TTC549 (cell line): ENCODE results near the gene DGCR6L.
"Not testable (repeated sequence)": the region's sequence is repeated elsewhere in the genome, so short reads cannot be mapped to it uniquely, and the experiment has no call there.

Experiments
- FAIRE-seq: peaks from 2 replicates; lab custom pipeline; 2012; peaks lifted over from hg19 to GRCh38; lab: Jason Lieb, UNC

The DGCR6L gene

DNA sequence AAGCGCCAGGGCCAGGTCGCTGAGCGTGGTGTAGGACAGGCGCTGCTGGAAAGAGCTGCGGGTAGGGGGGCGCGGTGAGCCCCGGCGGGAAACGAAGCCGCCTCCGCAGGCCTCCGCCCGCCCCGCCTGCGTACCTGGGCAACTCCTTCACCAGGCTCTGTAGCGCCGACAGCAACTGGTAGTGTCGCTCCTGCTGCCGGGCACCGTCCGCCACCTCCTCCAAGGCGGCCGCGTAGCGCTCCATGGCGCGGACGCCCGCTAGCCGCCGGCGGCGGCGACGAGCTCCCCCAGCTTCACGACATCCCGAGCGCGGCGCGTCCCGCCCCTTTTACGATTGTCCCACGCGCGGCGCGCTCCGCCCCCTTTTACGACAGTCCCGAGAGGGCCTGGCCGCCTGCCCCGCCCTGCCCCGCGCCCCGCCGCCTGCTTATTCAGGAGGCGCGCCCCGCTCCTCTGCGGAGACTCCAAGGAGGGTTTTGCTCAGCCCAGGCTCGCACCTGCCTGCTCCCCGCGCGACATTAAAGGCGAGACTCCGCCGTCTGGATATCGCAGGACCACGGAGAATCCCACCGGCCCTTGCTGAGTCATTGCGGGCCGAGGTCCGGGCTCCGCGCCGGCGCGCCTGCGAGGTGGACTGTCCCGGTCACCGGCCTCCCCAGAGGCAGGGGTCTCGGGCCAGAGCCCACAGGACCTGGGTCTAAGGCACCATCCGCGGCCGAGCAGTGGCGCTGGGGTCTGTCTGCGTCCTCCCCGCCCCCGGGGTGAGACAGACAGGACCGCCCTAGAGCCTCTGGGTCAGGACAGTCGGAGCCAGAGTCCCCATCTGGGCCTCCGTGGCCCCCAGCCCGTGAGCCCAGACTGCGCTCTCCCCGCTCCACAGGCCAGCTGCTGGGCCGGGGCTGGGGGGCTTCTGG is at the start of gene DGCR6L:
Gene DGCR6L, minus strand, starts transcription at position 316 of the 914 bp plus-strand sequence. Its CDS starts 72 bp downstream, at position 244.
- FAIRE-seq, result no peak

DNA sequence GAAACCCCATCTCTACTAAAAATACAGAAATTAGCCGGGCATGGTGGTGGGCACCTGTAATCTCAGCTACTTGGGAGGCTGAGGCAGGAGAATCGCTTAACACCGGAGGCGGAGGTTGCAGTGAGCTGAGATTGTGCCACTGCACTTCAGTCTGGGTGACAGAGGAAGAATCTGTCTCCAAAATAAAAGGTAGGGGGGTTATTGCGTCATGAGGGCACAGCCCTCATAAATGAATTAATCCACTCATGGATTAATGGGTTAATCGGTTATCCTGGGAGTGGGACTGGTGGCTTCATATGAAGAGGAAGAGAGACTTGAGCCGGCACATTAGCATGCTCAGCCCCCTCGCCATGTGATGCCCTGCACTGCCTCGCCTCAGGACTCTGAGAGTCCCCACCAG is 49.0 kb upstream of the DGCR6L start:
- FAIRE-seq, result not testable (repeated sequence)

DNA sequence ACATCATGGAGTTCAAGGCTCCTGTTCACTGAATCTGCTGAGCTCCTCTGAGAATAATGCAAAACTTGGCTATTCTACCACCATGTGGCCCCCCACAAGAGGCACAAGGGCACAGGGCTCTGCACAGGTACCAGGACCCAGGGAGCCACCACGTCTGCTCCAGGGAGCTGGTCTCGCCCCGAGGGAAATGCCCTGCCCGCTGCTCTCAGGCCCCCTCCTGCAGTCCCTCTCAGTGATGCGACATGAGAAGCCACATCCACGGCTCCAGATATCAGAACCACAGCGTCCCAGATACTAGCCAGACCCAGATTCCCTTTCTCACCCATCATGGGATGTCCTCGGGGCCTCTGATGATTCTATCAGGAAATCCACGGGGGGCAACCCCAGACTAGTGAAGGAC is 47.0 kb upstream of the DGCR6L start:
- not testable (repeated sequence) for FAIRE-seq

DNA sequence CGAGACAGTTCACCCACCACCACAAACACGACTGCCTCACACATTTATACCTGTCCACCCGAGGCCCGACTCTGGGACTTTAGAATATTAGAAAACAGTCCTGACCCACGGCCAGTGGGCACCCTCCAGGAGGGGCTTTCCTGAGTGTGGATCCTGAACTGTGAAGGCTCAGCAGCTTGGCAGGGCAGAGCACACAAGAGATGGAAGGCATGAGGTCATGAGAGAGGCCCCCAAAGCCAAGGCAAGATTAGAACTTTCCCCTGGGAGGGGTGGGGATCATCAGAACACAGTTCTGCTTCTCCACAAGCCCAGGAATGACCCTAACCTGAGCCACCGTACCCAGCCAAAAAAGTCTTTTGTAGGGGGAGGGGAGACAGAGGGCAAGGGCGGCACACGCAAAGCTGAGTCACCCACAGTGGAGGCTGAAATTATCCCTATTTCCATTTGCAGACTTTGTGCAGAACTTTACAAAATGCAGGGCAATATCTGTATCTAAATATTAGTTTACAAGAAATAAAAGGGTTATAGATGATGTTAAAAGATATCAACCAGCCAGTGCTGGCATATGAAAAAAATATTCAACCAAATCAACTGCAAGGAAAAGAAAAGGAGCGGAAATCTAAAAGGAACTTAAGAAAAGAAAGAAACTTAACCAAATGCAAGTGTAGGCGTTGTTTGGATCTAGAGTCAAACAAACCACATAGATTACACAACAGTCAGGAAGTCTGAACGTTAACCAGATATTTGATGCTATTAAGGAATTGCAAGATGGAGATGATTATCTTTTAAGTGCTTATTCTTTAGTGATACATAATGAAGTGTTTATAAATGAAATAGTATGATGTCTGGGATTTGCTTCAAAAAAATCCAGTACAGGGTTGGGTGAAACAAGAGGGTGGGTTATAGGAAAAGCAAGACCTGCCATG is 44.7 kb upstream of the DGCR6L start:
- FAIRE-seq, result not testable (repeated sequence)

DNA sequence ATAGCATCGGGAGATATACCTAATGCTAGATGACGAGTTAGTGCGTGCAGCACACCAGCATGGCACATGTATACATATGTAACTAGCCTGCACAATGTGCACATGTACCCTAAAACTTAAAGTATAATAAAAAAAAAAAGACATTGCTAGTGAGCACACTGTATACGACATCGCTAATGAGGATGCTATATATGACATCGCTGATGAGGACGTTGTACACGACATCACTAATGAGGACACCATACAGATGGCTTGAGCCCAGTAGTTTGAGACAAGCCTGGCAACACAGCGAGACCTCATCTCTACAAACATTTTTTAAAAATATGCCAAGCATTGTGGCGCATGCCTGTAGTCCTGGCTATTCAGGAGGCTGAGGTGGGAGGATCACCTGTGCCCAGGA is 42.5 kb upstream of the DGCR6L start:
- FAIRE-seq, result not testable (repeated sequence)

DNA sequence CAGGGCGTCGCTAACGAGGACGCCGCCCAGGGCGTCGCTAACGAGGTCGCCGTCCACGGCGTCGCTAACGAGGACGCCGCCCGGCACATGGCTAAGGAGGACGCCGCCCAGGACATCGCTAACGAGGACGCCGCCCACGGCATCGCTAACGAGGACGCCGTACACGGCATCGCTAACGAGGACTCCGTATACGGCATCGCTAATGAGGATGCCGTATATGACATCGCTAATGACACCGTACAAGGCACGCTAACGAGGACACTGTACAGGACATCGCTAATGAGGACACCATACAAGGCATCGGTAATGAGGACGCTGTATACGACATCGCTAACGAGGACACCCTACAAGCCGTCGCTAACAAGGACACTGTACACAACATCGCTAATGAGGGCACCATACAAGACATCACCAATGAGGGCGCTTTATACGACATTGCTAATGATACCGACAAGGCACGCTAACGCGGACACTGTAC is 41.9 kb upstream of the DGCR6L start:
- not testable (repeated sequence) for FAIRE-seq

DNA sequence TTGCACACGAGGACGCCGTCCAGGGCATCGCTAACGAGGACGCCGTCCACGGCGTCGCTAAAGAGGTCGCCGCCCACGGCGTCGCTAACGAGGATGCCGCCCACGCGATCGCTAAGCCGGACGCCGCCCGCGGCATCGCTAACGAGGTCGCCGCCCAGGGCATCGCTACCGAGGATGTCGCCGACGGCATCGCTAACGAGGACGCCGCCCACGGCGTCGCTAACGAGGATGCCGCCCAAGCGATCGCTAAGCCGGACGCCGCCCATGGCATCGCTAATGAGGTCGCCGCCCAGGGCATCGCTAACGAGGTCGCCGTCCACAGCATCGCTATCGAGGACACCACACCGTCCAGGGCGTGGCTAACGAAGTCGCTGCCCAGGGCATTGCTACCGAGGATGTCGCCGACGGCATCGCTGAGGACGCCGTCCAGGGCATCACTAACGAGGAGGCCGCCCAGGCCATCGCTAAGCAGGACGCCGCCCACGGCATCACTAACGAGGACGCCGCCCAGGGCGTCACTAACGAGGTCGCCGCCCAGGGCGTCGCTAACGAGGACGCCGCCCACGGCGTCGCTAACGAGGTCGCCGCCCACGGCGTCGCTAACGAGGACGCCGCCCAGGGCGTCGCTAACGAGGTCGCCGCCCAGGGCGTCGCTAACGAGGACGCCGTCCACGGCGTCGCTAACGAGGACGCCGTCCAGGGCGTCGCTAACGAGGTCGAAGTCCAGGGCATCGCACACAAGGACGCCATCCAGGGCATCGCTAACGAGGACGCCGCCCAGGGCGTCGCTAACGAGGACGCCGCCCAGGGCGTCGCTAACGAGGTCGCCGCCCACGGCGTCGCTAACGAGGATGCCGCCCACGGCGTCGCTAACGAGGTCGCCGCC is 41.2 kb upstream of the DGCR6L start:
- not testable (repeated sequence) for FAIRE-seq

DNA sequence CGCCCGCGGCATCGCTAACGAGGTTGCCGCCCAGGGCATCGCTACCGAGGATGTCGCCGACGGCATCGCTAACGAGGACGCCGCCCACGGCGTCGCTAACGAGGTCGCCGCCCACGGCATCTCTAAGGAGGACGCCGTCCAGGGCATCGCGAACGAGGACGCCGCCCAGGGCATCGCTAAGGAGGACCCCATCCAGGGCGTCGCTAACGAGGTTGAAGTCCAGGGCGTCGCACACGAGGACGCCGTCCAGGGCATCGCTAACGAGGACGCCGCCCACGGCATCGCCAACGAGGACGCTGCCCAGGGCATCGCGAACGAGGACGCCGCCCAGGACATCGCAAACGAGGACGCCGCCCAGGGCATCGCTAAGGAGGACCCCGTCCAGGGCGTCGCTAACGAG is 40.4 kb upstream of the DGCR6L start:
- FAIRE-seq, result not testable (repeated sequence)

DNA sequence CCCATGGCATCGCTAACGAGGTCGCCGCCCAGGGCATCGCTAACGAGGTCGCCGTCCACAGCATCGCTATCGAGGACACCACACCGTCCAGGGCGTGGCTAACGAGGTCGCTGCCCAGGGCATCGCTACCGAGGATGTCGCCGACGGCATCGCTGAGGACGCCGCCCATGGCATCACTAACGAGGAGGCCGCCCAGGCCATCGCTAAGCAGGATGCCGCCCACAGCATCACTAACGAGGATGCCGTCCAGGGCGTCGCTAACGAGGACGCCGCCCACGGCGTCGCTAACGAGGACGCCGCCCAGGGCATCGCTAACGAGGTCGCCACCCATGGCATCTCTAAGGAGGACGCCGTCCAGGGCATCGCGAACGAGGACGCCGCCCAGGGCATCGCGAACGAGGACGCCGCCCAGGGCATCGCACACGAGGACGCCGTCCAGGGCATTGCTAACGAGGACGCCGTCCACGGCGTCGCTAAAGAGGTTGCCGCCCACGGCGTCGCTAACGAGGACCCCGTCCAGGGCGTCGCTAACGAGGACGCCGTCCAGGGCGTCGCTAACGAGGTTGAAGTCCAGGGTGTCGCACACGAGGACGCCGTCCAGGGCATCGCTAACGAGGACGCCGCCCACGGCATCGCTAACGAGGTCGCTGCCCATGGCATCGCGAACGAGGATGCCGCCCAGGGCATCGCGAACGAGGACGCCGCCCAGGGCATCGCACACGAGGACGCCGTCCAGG is 38.8 kb upstream of the DGCR6L start:
- not testable (repeated sequence) for FAIRE-seq

DNA sequence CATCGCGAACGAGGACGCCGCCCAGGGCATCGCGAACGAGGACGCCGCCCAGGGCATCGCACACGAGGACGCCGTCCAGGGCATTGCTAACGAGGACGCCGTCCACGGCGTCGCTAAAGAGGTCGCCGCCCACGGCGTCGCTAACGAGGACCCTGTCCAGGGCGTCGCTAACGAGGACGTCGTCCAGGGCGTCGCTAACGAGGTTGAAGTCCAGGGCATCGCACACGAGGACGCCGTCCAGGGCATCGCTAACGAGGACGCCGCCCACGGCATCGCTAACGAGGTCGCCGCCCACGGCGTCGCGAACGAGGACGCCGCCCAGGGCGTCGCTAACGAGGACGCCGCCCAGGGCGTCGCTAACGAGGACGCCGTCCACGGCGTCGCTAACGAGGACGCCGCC is 38.1 kb upstream of the DGCR6L start:
- not testable (repeated sequence) for FAIRE-seq

DNA sequence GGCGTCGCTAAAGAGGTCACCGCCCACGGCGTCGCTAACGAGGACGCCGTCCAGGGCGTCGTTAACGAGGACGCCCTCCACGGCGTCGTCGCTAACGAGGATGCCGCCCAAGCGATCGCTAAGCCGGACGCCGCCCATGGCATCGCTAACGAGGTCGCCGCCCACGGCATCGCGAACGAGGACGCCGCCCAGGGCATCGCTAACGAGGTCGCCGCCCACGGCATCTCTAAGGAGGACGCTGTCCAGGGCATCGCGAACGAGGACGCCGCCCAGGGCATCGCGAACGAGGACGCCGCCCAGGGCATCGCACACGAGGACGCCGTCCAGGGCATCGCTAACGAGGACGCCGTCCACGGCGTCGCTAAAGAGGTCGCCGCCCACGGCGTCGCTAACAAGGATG is 37.0 kb upstream of the DGCR6L start:
- FAIRE-seq, result not testable (repeated sequence)

DNA sequence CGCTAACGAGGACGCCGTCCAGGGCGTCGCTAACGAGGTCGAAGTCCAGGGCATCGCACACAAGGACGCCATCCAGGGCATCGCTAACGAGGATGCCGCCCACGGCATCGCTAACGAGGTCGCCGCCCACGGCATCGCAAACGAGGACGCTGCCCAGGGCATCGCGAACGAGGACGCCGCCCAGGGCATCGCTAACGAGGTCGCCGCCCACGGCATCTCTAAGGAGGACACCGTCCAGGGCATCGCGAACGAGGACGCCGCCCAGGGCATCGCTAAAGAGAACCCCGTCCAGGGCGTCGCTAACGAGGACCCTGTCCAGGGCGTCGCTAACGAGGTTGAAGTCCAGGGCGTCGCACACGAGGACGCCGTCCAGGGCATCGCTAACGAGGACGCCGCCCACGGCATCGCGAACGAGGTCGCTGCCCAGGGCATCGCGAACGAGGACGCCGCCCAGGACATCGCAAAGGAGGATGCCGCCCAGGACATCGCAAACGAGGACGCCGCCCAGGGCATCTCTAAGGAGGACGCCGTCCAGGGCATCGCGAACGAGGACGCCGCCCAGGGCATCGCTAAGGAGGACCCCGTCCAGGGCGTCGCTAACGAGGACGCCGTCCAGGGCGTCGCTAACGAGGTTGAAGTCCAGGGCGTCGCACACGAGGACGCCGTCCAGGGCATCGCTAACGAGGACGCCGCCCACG is 36.2 kb upstream of the DGCR6L start:
- not testable (repeated sequence) for FAIRE-seq

DNA sequence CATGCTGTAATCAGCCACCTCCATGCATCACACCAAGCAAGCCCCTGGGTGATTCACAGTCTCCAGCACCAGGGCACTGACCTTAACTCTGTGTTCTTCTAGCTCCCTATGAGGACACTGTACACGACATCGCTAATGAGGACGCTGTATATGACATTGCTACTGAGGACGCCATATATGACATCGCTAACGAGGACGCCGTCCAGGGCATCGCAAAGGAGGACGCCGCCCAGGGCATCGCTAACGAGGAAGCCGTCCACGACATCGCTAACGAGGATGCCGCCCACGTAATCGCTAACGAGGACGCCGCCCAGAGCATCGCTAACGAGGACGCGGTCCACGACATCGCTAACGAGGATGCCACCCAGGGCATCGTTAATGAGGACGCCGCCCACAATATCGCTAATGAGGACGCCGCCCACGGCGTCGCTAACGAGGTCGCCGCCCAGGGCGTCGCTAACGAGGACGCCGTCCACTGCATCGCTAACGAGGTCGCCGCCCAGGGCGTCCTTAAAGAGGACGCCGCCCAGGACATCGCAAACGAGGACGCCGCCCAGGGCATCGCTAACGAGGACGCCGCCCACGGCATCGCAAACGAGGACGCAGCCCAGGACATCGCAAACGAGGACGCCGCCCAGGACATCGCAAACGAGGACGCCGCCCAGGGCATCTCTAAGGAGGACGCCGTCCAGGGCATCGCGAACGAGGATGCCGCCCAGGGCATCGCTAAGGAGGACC is 34.5 kb upstream of the DGCR6L start:
- FAIRE-seq, result no peak

DNA sequence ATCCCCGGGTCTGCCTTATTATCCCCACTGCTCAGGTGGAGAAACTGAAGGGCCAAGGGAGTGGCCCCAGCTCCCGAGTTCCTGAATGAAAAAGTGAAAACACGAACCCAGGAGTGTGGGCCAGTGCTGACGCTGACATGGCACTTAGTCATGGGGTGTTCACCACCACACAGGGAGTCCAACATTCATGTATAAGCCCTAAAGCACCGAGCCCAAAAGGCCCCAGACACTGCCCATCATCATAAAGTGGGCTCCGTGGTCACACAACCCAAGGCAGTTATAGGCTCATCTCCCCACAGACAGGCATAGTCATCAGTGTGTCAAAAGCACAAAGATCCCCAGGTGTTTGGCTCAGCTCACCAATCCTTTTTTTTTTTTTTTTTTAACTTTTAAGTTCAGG is 32.7 kb upstream of the DGCR6L start:
- FAIRE-seq, result not testable (repeated sequence)

DNA sequence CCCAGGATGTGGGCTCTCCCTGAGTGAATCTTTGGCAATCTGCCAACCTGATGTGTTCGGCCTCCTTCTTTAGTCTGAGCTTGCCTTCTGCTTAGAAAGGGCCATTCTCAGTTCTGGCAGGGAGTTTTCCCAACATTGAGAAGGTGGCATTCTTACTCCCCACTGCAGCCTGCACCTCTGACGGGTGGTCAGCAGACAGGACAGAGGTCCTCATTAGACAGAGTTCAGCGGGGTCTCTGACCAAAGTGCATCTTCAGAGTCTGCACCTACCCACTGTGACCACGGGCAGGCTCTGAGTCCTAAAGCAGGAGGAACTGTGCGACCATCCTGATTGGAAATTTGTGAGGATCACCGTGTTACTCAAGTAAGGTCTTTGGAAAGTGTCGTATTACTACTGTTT is 26.7 kb upstream of the DGCR6L start:
- not testable (repeated sequence) for FAIRE-seq

DNA sequence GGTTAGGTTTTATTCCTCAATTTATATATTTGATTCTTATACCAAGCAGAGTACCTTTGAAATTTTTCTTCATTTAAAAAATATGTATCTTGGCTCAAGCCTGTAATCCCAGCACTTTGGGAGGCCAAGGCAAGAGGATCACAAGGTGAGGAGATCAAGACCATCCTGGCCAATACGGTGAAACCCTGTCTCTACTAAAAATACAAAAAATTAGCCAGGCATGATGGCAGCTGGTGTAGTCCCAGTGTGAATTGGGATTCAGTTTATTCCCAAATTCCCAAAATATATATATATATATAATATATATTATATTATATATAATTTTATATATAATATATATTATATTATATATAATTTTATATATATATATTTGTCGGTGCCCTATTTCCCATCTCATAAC is 18.4 kb upstream of the DGCR6L start:
- not testable (repeated sequence) for FAIRE-seq

DNA sequence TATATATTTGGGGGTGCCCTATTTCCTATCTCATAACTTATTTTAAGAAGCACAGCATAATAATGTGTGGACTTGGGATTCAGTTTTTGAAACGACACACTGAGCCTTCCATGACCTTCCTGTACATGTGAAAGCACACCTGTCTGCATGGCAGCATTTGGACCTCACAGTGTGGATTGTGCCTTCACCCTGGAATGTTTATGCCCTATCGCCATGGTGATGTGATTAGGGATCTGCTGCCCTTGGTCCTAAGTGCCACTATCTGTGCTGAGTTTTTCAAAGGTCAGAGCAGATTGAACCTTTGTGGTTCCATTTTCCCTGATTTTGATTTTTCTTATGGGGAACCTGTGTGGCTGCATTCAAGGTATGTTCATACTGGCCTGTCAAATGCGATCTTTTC is 17.9 kb upstream of the DGCR6L start:
- FAIRE-seq, result not testable (repeated sequence)

DNA sequence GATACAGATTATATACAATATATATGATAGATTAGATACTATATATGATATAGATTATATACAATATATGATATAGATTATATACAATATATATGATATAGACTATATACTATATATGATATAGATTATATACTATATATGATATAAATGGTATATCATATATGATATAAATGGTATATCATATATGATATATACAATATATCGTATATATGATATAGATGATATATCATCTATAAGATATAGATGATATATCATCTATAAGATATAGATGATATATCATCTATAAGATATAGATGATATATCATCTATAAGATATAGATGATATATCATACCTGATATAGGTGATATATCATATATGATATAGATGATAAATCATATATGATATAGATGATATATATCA is 16.7 kb upstream of the DGCR6L start:
- not testable (repeated sequence) for FAIRE-seq

DNA sequence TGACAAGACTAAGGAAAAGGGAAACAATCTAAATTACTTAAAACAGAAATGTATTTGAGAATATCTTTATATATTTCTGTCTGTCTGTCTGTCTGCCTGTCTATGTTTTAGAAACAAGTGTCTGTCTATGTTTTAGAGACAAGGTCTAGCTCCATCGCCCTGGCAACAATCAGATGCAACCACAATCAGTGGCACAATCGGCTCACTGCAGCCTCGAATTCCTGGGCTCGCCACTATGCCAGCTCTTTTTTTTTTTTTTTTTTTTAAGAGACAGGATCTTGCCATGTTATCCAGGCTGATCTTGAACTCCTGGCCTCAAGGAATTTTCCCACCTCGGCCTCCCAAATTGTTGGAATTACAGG is 8.7 kb upstream of the DGCR6L start:
- not testable (repeated sequence) for FAIRE-seq

DNA sequence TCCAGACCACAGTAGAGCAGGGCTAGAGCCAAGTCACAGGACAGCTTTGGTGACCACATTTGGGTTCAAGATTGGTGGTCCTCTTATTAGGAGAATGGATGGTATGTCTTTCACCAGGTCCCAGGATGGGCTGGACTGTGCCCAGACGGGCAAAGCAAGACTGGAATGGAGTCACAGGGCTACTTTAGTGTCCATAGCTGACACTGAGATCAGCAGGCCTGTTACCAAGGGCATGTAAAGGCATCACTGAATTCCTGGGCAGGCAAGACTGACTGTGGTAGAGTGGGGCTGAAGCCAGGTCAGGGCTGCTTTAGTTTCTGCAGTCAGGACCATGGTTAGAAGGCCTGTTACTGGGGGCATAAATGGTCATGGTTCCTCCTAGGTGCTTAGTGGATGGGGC is 6.1 kb upstream of the DGCR6L start:
- FAIRE-seq, result not testable (repeated sequence)
